GM12873 (cell line): ENCODE measurements around the gene CTSD.

Experiments
- TF ChIP-seq, protein P1 (sequence below): IDR thresholded peaks from 2 replicates; pipeline ENCODE4 v1.5.1; 2012; ENCODE audit warnings: low read depth, mild to moderate bottlenecking, moderate library complexity, low read length, control low read depth; ENCODE audit not compliant: insufficient read depth; ENCODE audit errors: missing control alignments

CTSD gene

DNA sequence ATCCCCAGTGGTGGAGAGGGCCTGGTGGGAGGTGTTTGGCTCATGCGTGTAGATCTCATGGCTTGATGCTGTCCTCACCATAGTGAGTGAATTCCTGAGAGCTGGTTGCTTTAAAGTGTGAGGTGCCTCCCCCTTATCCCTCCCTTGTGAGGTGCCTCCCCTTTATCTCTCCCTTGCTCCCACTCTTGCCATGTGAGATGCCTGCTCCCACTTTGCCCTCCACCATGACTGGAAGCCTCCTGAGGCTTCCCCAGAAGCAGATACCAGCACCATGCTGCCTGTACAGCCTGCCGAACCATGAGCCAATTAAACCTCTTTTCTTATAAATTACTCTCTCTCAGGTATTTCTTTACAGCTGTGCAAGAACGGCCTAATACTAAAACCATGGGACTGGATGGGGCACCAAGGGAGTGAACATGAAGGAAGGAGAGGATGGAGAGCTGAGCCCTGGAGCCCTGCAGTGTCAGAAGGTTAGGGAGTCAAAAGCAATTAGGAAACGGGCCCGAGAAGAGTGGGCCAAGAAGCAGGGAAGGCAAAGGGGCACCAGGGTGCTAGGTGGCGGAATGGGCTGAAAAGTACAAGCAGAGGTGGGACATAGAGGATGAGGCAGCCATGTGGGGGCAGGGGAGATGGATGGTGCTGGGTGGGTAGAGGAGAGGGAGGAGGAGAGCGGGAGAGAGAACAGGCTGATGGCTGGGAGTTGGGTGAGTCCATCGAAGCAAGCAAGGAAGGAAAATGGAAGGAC is 22.8 kb downstream of the CTSD start:
- TF ChIP-seq, protein P1, sequence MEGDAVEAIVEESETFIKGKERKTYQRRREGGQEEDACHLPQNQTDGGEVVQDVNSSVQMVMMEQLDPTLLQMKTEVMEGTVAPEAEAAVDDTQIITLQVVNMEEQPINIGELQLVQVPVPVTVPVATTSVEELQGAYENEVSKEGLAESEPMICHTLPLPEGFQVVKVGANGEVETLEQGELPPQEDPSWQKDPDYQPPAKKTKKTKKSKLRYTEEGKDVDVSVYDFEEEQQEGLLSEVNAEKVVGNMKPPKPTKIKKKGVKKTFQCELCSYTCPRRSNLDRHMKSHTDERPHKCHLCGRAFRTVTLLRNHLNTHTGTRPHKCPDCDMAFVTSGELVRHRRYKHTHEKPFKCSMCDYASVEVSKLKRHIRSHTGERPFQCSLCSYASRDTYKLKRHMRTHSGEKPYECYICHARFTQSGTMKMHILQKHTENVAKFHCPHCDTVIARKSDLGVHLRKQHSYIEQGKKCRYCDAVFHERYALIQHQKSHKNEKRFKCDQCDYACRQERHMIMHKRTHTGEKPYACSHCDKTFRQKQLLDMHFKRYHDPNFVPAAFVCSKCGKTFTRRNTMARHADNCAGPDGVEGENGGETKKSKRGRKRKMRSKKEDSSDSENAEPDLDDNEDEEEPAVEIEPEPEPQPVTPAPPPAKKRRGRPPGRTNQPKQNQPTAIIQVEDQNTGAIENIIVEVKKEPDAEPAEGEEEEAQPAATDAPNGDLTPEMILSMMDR, result no peak

DNA sequence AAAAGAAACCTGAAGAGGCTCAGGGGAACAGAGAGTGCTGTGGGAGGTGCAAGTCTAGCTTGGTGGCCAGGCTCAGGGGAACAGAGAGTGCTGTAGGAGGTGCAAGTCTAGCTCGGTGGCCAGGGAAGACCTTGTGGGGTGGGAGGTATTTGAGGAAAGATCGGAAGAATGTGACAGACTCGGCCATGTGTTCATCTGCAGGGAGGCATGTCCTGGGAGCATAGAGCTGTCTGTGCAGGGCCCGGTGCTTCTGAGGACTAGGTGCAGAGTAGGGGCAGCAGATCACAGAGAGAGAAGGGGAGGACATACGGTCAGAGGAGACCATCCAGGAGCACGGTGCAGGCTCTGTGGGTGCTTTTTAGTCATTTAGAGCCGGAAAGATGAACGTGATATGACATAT is 24.2 kb downstream of the CTSD start:
- TF ChIP-seq, protein P1, result no peak

DNA sequence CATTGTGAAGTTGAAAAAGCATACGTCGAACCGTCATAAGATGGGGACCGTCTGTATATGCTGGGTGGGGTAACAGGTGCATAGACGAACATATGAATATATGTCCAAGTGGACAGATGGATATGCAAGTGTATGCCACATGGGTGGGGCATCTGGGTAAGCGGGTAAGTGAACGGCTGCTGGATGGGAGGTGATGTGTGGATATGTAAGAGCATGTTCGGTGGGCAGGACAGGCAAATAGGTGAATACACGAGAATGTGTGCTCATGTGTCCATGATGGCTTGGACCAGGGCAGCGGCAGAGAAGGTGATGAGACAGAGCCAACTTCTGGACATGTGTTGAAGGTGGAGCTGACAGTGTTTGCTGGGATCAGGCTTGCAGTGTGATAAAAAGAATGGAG is 25.3 kb downstream of the CTSD start:
- TF ChIP-seq, protein P1, result no peak

DNA sequence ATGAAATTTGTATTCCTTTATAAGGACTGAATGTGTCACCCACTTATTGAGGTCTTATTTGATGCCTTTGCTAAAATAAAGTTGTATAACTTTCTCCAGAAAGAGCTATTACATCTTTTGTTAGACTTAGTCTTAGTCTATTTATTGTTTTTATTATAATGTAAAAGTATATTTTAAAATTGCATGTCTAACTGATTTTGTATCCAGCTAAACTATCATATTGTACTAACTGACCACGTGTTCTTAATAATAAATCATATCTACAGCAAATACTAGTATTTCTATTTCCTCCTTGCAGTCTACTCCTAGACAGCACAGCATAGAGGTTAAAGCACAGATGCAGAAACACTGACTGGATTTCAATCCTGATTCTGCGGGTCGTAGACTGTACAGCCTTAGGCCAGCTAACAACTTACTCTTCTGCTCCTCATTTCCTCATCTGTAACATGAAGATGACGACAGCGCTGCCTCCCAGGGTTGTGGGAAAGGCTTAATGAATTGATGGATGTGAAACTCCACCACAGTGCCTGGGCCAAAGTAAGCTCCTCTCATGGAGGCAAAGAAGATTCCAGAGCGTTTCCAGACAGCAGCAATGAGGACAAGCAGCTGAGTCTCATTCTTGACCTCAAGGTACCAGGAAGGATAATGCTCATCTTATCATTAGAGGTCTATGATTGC is 26.5 kb downstream of the CTSD start:
- TF ChIP-seq, protein P1, result no peak

DNA sequence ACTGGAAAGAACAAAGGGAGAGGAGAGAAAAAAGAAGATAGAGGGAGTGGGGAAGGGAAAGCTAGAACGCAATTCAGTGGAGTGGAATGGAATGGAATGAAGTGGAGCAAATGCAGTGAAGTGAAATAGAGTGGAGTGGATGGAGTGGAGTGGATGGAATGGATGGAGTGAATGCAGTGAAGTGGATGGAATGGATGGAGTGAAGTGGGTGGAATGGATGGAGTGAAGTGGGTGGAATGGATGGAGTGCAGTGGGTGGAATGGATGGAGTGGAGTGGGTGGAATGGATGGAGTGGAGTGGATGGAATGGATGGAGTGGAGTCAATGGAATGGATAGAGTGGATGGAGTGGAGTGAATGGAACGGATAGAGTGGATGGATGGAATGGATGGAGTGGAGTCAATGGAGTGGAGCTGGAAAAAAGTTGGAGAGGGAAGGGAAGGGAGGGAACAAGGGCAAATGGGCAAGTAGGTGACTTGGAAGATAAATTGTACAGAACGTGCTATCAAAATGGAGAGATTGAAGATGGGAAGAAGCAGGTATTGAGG is 27.2 kb downstream of the CTSD start:
- TF ChIP-seq, protein P1, result no peak

DNA sequence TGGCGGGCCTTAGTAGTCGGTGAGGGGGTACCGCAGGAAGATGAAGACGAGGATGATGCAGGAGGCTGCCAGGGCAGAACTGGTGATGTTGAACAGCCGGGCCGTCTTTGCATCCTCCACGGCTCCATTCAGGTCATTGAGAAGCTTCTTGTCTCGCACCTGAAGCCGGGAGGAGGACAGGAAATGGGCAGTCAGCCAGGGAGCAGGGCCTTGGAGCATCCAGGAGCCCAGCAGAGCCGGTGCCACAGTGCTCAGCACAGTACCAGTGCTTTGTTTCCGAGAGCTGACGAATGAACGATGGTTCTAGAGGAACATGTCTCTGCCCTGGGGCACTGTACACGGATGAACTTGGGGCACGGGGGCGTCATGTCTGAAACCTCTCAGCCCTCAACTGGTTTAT is 28.5 kb downstream of the CTSD start:
- TF ChIP-seq, protein P1, result no peak

DNA sequence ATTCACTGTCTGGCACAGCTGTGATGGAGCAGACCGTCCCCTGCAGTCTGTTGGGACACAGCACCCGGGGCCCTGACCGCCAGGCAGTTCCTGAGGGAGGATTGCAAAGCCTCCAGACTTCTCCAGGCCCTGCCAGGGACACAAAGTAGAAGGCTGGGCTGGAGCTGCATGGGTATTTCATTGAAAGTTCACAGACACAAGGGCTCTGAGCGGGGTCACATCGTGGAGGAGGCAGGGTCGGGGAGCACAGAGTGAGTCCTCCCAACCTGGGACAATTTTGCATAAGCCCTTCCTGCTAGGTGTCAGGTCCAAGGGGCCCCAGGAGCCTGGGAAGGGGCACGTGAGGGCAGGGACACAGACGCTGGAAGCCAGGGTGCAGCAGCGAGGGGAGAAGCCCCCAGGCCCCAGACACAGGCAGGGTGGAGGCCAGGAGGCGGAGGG is 29.1 kb downstream of the CTSD start:
- TF ChIP-seq, protein P1, result no peak
